Chondrocyte (in vitro differentiated cells): ENCODE data around the gene ALPK3. TPM values are rescaled to one million over a fixed set of nuclear protein-coding genes. Genes with fewer than 3 reads are reported as not detected.
A peak's percentile ranks its signal among the peaks of the same experiment; 100 is the strongest.

ENCODE experiments used
- DNase-seq: peaks from one replicate; pipeline ENCODE4 v3.0.0; 2021; ENCODE audit warnings: mixed read lengths, low spot score
- H3K27ac Mint-ChIP-seq: one replicate; pipeline ENCODE4 v1.8.0; 2021; ENCODE audit warnings: mild to moderate bottlenecking, moderate library complexity, mixed read lengths; ENCODE audit not compliant: unreplicated experiment
- H3K27me3 Mint-ChIP-seq: 2 replicates; pipeline ENCODE4 v1.8.0; 2021; ENCODE audit warnings: low read depth, mixed read lengths
- H3K36me3 Mint-ChIP-seq: 2 replicates; pipeline ENCODE4 v1.8.0; 2021; ENCODE audit warnings: low read depth, mixed read lengths
- H3K4me1 Mint-ChIP-seq: 2 replicates; pipeline ENCODE4 v1.8.0; 2021; ENCODE audit warnings: low read depth, mild to moderate bottlenecking, mixed read lengths
- H3K4me3 Mint-ChIP-seq: one replicate; pipeline ENCODE4 v1.8.0; 2021; ENCODE audit warnings: mild to moderate bottlenecking, moderate library complexity, mixed read lengths; ENCODE audit not compliant: unreplicated experiment
- H3K9me3 Mint-ChIP-seq: 2 replicates; pipeline ENCODE4 v1.8.0; 2021; ENCODE audit warnings: low read depth, mixed read lengths
- total RNA-seq: library from RNA; stranded (reverse); gene quantifications from 3 replicates; pipeline ENCODE4 v1.2.1, GENCODE V29; 2021
- TF ChIP-seq, protein P1 (sequence below): fragments of 200-600 bp; sonication (generic); IDR thresholded peaks from 2 replicates; pipeline ENCODE4 v1.5.0; 2021; ENCODE audit warnings: antibody characterized with exemption, mild to moderate bottlenecking, moderate library complexity

ALPK3 gene
- total RNA-seq, 1 donor from 2014 or later: 6.4 TPM

DNA sequence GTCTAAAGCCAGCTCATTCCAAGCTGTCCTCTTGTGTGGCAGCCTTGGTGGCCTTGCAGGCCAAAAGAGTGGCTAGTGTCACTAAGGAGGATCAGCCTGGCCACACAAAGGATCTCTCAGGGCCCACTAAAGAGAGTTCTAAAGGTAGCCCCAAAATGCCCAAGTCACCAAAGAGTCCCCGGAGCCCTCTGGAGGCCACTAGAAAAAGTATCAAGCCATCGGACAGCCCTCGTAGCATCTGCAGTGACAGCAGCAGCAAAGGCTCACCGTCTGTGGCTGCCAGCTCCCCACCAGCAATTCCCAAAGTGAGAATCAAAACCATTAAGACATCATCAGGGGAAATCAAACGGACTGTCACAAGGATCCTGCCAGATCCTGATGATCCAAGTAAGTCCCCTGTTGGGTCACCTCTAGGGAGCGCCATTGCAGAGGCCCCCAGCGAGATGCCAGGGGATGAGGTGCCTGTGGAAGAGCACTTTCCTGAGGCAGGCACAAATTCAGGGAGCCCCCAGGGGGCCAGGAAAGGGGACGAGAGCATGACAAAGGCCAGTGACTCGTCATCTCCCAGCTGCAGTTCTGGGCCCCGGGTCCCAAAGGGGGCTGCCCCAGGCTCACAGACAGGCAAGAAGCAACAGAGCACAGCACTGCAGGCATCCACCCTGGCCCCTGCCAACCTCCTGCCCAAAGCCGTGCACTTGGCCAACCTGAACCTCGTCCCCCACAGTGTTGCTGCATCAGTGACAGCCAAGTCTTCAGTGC is 33.5 kb upstream of the ALPK3 start:
- Mint-ChIP-seq H3K27ac (no peak overlapping the region), H3K4me3 (no peak overlapping the region), H3K36me3 (peaks cover 31% of the 10 kb centered on the region)

DNA sequence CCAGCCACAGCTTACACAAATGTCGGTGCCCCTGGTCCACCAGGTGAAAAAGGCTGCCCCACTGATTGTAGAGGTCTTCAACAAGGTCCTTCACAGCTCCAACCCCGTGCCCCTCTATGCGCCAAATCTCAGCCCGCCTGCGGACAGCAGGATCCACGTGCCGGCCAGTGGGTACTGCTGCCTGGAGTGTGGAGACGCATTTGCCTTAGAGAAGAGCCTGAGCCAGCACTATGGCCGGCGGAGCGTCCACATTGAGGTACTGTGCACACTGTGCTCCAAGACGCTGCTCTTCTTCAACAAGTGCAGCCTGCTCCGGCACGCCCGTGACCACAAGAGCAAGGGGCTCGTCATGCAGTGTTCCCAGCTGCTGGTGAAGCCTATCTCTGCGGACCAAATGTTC is 32.9 kb upstream of the ALPK3 start:
- no peaks in the 10 kb centered on the region for H3K9me3 Mint-ChIP-seq
- TF ChIP-seq, protein P1, sequence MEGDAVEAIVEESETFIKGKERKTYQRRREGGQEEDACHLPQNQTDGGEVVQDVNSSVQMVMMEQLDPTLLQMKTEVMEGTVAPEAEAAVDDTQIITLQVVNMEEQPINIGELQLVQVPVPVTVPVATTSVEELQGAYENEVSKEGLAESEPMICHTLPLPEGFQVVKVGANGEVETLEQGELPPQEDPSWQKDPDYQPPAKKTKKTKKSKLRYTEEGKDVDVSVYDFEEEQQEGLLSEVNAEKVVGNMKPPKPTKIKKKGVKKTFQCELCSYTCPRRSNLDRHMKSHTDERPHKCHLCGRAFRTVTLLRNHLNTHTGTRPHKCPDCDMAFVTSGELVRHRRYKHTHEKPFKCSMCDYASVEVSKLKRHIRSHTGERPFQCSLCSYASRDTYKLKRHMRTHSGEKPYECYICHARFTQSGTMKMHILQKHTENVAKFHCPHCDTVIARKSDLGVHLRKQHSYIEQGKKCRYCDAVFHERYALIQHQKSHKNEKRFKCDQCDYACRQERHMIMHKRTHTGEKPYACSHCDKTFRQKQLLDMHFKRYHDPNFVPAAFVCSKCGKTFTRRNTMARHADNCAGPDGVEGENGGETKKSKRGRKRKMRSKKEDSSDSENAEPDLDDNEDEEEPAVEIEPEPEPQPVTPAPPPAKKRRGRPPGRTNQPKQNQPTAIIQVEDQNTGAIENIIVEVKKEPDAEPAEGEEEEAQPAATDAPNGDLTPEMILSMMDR: no peak
- H3K4me1 Mint-ChIP-seq: peaks cover 21% of the 10 kb centered on the region
- DNase-seq: no peak
- H3K36me3 Mint-ChIP-seq: peaks cover 31% of the 10 kb centered on the region
- no peaks in the 10 kb centered on the region for H3K27me3 Mint-ChIP-seq
- H3K4me3 Mint-ChIP-seq: no peak overlapping the region
- no peak overlapping the region for H3K27ac Mint-ChIP-seq

More for the DNA sequence above, 33.5 kb upstream of the ALPK3 start:
- Mint-ChIP-seq H3K4me1 (peaks cover 21% of the 10 kb centered on the region), H3K27me3 (no peaks in the 10 kb centered on the region), H3K9me3 (no peaks in the 10 kb centered on the region)
- TF ChIP-seq, protein P1: peak; percentile 11
- DNase-seq: no peak

DNA sequence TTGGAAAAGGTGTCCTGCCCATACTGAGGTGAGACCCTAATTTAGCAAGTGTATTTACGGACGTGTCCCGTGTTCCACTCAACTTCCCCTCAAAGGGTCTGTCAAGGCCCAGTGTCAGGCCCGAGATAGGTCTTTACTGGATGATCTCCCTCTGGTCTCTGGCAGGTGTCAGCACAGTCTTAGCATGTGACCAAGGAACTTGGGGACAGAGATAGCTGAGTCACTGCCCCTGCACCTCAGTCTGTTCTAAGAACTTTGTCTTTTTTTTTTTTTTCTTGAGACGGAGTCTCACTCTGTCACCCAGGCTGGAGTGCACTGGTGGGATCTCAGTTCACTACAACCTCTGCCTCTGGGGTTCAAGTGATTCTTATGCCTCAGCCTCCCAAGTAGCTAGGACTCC is 32.1 kb upstream of the ALPK3 start:
- Mint-ChIP-seq H3K4me1 (peaks cover 17% of the 10 kb centered on the region), H3K9me3 (no peaks in the 10 kb centered on the region), H3K27ac (no peak overlapping the region), H3K36me3 (peaks cover 29% of the 10 kb centered on the region), H3K27me3 (no peaks in the 10 kb centered on the region), H3K4me3 (no peak overlapping the region)
- TF ChIP-seq, protein P1: no peak
- DNase-seq: no peak

DNA sequence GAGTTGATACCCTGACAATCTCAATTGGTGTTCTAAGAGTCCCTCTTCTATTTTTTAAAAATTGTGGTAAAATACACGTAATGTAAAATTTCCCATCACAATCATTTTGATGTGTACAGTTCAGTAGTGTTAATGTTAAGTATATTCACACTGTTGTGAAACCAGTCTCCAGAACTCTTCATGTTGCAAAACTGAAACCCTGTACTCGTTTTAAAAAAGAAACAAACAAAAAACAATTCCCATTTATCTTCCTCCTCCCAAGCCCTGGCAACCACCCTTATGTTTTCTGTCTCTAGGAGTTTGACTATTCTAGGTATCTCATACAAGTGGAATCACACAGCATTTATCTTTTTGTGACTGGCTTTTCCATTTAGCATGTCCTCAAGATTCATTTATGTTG is 28.7 kb upstream of the ALPK3 start:
- Mint-ChIP-seq H3K9me3 (peaks cover 3% of the 10 kb centered on the region), H3K27ac (no peak overlapping the region), H3K4me3 (no peak overlapping the region), H3K36me3 (peaks cover 28% of the 10 kb centered on the region), H3K27me3 (no peaks in the 10 kb centered on the region), H3K4me1 (peaks cover 43% of the 10 kb centered on the region)
- TF ChIP-seq, protein P1: no peak
- no peak for DNase-seq

DNA sequence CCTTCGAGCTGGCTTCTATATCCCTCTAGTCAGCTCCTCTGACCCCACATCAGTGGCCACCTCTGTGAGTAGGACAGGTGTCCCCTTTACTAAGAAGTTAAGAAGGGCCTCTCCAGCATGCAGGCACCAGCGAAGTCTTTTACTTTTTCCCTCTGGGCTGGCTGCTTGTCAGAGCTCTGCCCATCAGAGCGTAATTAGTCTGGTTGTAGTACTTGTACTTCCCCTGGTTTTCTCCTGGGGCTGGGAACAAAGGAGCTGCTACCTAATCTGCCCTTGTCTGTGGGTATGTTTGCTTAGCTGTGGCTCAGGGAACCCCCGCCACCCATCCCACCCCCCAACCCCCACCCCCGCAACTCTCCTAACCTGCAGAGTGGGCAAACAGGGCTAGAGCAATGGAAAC is 27.4 kb upstream of the ALPK3 start:
- TF ChIP-seq, protein P1: no peak

More for the DNA sequence above, 27.4 kb upstream of the ALPK3 start:
- Mint-ChIP-seq H3K4me3 (no peak overlapping the region), H3K27ac (no peak overlapping the region), H3K9me3 (peaks cover 3% of the 10 kb centered on the region), H3K36me3 (peaks cover 19% of the 10 kb centered on the region), H3K27me3 (no peaks in the 10 kb centered on the region), H3K4me1 (peaks cover 45% of the 10 kb centered on the region)
- no peak for DNase-seq
